ENCODE measurements around the gene INPP5A.
"Not testable (repeated sequence)": the region's sequence is repeated elsewhere in the genome, so short reads cannot be mapped to it uniquely, and the experiment has no call there.

The INPP5A gene

DNA sequence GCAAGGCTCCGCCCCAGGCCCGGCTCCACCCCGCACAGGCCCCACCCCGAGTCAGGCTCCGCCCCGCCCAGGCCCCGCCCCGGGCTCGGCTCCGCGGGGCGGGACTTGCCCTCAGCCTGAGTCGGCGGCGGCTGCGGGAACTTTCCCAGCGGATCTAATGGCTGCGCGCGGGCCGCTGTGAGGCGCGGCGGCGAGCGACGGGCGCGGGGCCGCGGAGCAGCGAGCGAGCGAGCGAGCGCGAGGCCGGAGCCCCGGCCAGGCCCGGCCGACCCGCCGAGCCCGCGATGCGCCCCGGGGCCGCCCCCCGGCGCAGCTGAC lies at the start of gene INPP5A:
Gene INPP5A (plus strand): TSS at position 104 of the 318 bp plus-strand sequence. CDS start 310 bp downstream, outside the sequence.
- no peak for DNase-seq (ENCODE audit: low read depth in 2 of 2)

DNA sequence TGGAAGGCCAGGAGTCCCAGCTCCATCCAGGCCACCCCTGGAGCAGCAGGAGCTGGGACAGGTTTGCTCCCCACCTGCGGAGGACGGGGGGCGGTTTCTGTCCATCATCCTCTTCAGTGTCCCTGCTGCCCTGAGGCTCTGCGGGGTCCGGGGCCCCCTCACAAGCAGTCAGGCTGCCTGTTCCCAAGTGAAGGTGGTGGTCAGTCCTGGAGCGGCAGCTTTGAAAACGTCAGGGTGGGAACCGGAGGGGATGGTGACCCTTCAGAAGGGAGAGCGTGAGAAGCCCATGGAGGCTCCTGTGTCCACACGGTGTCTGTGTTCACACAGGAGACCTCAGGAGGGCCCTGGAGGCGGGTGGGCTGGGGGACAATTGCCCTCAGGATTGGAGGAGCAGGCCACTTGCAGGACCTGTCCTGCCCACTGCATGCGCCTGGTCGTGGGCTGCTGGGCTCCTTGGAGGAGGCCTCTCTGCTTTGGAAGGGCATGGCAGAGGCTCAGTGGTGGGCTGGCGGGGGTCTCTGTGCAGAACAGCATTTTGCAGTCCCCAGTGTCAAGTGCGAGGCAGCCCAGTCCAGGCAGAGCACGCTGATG lies 49.3 kb upstream of the INPP5A start:
- DNase-seq (ENCODE audit: low read depth in 2 of 2), result no peak

- no peak for DNase-seq (ENCODE audit: low read depth in 2 of 2)
These were observed 48.4 kb upstream of the INPP5A start for GRCh38 chr10:132489053-132489703.

DNA sequence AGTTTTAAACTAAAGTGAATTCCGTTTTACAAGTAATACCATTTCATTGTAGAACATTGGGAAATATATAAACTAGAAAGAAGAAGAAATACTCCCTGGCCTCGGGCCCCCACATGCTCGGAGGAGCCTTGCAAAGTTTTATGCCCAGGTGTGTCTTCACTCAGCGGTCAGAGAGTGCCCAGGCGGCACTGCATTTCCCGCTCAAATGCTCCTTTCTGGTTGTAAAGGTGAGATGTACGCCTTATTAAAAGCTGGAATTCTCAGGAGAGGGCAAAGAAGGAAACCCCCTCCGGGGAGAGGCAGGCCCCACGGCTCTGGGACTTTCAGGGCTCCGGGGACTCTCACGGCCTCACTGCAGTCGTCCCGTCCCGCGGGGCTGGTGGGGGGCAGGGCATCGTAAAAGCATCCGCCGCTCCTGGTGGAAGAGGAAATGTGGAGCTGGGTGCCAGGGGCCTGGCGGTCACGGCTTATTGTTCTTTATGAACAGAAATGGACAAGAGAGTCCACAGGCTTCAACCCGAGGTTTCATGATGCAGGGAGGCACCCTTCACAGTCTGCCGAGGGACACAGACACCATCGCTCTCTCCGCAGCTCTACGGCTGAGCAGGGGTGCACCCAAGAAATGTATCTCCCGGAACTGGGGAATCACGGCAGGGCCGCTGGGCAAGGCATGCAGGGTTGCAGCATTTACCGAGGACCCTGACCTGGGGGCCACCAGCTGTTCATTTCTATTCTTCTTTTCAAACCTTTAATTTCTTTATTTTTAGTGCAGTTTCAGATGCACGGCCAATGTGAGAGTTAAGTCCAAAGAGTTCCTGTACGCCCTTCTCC lies 47.7 kb upstream of the INPP5A start:
- DNase-seq (ENCODE audit: low read depth in 2 of 2), result no peak

- DNase-seq (ENCODE audit: low read depth in 2 of 2), result not testable (repeated sequence)
These were observed 46.1 kb upstream of the INPP5A start for GRCh38 chr10:132491534-132491933.

DNA sequence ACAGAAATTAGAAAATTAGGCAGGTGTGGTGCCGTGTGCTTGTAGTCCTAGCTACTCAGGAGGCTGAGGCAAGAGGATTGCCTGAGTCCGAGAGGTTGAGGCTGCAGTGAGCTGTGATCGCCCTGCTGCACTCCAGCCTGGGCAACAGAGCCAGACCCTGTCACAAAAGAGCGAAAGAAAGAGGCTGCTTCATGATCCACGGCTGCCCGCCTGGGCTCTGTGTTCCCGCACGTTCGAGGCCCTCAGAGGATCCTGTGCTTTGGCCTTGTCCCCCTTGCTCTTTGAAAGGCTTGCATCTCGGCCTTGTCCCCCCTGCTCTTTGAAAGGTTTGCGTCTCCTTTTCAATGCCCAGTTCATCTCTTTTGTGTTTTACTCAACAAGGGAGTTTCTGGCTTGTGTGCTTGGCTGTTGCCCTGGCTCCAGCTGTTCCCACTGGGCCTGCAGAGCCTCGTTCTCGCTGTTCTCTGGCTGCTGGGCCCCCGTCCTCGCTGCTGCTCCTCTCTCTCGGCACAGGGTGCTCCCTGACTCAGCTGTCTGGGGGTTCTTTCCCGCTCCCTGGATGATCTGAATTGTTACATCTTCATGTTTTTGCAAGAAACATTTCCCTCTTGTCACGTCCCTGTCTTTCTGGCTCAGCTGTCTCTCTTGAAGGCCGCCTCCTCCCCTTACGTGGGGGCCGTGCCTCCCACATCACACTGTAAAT lies 45.1 kb upstream of the INPP5A start:
- no peak for DNase-seq (ENCODE audit: low read depth in 2 of 2)

DNA sequence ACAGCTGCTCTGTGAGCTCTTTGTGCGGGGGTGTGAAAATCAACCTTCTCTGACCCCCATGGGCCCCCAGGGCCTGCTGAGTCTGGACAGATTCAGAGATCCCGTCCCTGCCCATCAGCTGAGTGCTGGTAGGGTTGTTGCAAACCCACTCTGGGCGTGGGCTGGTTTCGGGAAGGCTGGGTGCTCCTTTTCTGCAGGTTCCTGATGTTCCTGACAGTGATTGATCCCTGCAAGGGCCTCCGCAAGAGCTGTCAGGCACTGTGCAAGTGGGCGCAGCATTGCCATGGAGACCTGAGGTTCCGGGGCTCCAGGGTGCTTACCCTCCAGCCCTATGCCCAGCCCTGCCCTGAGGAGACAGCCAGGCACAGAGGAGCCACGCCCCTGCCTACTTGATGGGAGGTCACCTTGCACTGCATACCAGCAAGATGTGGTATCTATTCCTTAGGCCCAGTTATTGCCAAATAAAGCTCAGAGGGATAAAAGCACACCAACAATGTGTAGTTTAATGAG lies 44.3 kb upstream of the INPP5A start:
- DNase-seq (ENCODE audit: low read depth in 2 of 2), result no peak

- no peak for DNase-seq (ENCODE audit: low read depth in 2 of 2)
These were observed 43.8 kb upstream of the INPP5A start for GRCh38 chr10:132493756-132494290.

DNA sequence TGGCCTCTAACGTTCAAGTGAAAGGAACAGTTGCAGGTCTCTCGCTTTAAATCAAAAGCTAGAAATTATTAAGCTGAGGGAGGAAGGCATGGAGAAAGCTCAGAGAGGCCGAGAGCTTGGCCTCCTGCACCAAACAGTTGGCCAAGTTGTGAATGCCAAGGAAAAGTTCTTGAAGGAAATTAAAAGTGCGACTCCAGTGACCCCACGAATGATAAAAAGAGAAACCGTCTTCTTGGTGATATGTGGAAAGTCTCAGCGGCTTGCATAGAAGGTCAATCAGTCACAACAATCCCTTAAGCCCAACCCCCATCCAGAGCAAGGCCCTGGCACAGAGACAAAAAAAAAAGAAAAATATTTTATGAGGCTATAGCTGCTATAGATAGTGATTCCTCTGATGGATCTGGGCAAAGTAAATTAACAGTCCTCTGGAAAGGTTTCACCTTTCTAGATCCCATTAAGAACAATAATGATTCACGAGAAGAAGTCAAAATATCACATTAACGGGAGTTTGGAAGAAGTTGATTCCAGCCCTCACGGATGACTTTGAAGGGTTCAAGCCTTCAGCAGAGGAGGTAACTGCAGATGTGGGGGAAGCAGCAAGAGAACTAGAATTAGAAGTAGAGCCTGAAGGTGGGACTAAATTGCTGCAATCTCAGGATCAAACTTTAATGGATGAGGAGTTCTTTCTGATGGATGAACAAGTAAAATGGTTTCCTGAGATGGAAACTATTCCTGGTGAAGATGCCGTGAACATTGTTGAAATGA lies 42.5 kb upstream of the INPP5A start:
- no peak for DNase-seq (ENCODE audit: low read depth in 2 of 2)

GRCh38 chr10:132496360-132497062 lies 41.1 kb upstream of the INPP5A start:
- DNase-seq (ENCODE audit: low read depth in 2 of 2), result no peak

DNA sequence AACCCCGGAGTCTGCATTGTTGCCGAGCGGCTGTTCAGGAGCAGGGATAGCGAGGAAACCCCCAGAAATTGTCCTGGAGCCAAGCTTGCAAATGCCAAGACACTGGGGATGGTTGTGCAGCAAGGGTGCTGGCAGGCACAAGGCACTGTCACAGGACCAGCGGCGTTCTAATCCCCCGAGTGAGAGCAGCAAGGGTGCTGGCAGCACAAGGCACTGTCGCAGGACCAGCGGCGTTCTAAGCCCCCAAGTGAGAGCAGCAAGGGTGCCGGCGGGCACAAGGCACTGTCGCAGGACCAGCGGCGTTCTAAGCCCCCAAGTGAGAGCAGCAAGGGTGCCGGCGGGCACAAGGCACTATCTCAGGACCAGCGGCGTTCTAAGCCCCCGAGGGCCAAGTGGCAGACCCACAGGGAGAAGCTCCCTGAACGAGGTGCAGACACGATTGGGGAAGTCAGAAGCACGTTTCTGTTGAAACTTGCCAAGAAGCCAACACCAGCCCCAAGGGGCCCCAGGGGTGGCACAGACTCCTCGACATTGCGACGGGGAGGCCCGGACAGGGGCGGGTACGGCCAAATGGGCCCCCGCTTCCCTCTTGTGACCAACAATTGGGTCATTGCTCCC lies 40.4 kb upstream of the INPP5A start:
- DNase-seq (ENCODE audit: low read depth in 2 of 2), result no peak

- DNase-seq (ENCODE audit: low read depth in 2 of 2), result no peak
These were observed 39.6 kb upstream of the INPP5A start for GRCh38 chr10:132497861-132498561.

DNA sequence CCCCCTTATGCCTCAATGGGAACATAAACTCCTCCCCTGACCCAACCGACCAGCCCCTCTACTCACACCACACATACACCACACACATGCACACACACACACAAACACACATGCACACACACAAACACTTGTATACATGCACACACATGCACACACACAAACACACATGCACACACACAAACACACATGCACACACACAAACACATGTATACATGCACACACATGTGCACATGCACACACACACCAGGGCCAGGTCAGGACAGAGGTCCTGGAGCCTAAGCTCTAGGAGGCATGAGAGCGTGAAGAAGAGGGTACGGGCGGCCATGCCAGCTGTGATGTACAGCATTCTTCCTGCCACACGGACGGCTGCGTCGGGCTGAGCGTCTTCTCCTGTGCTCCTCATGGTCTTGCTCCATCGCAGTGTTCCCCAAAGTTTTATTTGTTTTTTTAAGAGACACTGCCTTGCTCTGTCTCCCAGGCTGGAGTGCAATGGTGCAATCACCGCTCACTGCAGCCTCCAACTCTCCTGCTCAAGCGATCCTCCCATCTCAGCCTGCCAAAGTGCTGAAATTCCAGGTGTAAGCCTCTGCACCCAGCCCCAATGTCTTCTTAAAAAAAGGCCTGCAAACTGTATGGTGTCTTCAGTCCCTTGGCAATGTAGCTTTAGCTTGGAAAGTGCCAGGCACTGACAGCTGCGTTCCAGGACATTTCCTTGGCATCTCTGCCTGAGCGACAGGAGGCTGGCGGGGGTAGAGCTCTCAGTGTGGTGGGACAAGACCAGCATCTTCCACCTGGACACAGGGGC lies 38.8 kb upstream of the INPP5A start:
- no peak for DNase-seq (ENCODE audit: low read depth in 2 of 2)

GRCh38 chr10:132499367-132499685 lies 38.3 kb upstream of the INPP5A start:
- DNase-seq (ENCODE audit: low read depth in 2 of 2), result no peak

DNA sequence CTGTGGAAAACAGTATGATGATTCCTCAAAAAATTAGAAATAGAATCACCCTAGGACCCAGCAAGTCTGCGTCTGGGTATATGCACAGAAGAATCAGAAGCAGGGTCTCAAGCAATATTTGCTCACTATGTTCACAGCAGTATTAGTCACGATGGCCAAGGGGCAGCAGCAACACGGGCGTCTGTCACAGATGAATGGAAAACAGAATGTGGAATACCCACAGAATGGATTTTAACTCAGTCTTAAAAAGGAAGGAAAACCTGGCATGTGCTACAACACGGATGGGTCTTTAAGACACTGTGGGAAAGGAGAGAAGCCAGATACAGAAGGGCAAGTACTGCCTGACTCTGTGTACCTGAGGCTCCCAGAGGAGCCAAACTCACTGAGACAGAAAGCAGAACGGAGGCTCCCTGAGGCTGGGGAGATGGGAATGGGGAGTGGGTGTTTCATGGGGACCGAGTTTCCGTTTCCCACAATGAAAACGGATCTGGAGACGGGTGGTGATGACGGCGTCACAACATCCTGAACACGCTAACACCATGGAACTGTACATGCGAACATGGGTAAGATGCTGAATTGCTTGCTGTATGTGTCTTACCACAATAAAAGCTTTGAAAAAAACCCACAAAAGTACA lies 36.7 kb upstream of the INPP5A start:
- DNase-seq (ENCODE audit: low read depth in 2 of 2), result no peak

GRCh38 chr10:132502544-132503300 lies 34.9 kb upstream of the INPP5A start:
- DNase-seq (ENCODE audit: low read depth in 2 of 2), result no peak

DNA sequence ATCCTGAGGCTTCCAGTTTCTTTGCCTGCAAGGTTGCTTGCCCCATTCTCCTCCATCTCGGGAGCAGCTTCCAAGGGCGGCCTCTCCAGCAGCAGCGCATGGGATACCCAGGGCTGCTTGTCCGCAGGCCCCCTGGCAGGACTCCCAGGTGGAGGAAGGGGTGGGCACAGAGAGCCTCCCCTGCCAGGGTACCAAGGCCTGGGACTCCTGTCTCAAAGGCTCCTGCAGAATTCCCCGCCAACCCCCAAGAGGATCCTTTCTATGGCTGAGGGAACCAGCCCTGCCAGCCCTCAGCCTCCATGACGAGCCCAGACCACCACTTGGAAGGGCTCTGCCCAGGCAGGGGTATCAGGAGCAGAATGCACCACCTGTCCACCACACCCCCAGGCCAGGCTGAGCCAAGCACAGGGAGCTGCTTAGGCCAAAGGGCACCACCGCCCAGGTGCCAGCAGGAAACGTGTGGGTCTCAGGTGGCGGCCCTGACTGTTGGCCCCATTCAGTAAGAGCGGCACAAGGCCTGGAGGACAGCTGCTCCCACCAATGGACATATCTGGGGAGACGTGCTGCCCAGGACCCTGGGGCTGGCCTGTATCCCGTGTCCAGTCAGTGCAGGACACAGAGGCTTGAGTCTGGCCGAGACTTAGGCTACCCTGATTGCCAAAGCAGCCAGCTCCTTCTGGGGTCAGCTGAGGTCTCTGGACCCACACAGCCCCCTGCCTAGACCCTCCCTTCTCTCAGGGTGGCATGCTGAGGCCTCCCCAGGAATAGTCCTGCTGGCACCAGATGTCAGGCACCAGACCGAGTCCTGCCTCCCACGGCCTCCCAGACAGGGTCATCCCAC lies 33.8 kb upstream of the INPP5A start:
- no peak for DNase-seq (ENCODE audit: low read depth in 2 of 2)
